MM.1S (cell line): Measurements from ENCODE around the gene CPNE2.

Source experiments
- DNase-seq: peaks from one replicate; pipeline ENCODE4 v3.0.0-alpha.2; 2015
- H2AFZ ChIP-seq: fragments of 300-600 bp; sonication (generic); 2 replicates; pipeline ENCODE4 v1.6.0; 2016; ENCODE audit warnings: antibody characterized with exemption, low read length
- H3F3A ChIP-seq: fragments of 300-600 bp; sonication (generic); 2 replicates; pipeline ENCODE4 v1.6.1; 2016; ENCODE audit warnings: mild to moderate bottlenecking, antibody characterized with exemption, low read length, moderate library complexity, mixed read lengths; ENCODE audit not compliant: insufficient read depth
- H3K27ac ChIP-seq: fragments of 300-600 bp; sonication (generic); 2 replicates; pipeline ENCODE4 v1.5.1; 2016; ENCODE audit warnings: mild to moderate bottlenecking, low read length
- H3K27me3 ChIP-seq: fragments of 300-600 bp; sonication (generic); replicated peaks from 2 replicates; pipeline ENCODE4 v1.6.0; 2016; ENCODE audit warnings: low read length; ENCODE audit not compliant: insufficient read depth
- H3K36me3 ChIP-seq: fragments of 300-600 bp; sonication (generic); replicated peaks from 2 replicates; pipeline ENCODE4 v1.6.1; 2016; ENCODE audit warnings: mild to moderate bottlenecking, low read length, mixed read lengths; ENCODE audit not compliant: insufficient read depth
- H3K4me1 ChIP-seq: fragments of 300-600 bp; sonication (generic); 2 replicates; pipeline ENCODE4 v1.6.1; 2016; ENCODE audit warnings: low read length, mixed read lengths
- H3K4me2 ChIP-seq: fragments of 300-600 bp; sonication (generic); 2 replicates; pipeline ENCODE4 v1.6.0; 2016; ENCODE audit warnings: low read depth, low read length
- H3K4me3 ChIP-seq: fragments of 300-600 bp; sonication (generic); 2 replicates; pipeline ENCODE4 v1.5.1; 2016; ENCODE audit warnings: low read length, mixed read lengths
- H3K79me2 ChIP-seq: fragments of 300-600 bp; sonication (generic); 2 replicates; pipeline ENCODE4 v1.6.1; 2016; ENCODE audit warnings: mixed run types, low read length, mixed read lengths
- H3K9ac ChIP-seq: fragments of 300-600 bp; sonication (generic); 2 replicates; pipeline ENCODE4 v1.6.1; 2016; ENCODE audit warnings: low read length, mixed read lengths
- H3K9me2 ChIP-seq: fragments of 300-600 bp; sonication (generic); replicated peaks from 2 replicates; pipeline ENCODE4 v1.6.1; 2016; ENCODE audit warnings: mild to moderate bottlenecking, low read length, mixed read lengths; ENCODE audit not compliant: insufficient read depth
- H3K9me3 ChIP-seq: fragments of 300-600 bp; sonication (generic); replicated peaks from 2 replicates; pipeline ENCODE4 v1.6.1; 2016; ENCODE audit warnings: mild to moderate bottlenecking, low read length, mixed read lengths; ENCODE audit not compliant: insufficient read depth
- H4K20me1 ChIP-seq: fragments of 300-600 bp; sonication (generic); 2 replicates; pipeline ENCODE4 v1.6.1; 2016; ENCODE audit warnings: mild to moderate bottlenecking, low read length, moderate library complexity, mixed read lengths; ENCODE audit not compliant: insufficient read depth
- CTCF ChIP-seq: fragments of 300-600 bp; sonication (generic); IDR thresholded peaks from 2 replicates; pipeline ENCODE4 v1.5.1; 2016; ENCODE audit warnings: antibody characterized with exemption, low read length, mixed read lengths
- EZH2 ChIP-seq: fragments of 300-600 bp; sonication (generic); optimal IDR thresholded peaks from 2 replicates; pipeline ENCODE3; 2017; ENCODE audit warnings: low read depth, mild to moderate bottlenecking, antibody characterized with exemption, low read length, mixed read lengths
- EZH2phosphoT487 ChIP-seq: fragments of 300-600 bp; sonication (generic); IDR thresholded peaks from 2 replicates; pipeline ENCODE4 v1.6.1; 2018; ENCODE audit warnings: antibody characterized with exemption, low read length

The CPNE2 gene

GRCh38 chr16:57169327-57169726 lies 76.9 kb downstream of the CPNE2 start:
- no peaks in the 10 kb centered on the region for H4K20me1 ChIP-seq
- no peaks in the 10 kb centered on the region for H3K4me1 ChIP-seq
- no peak overlapping the region for H3K27ac ChIP-seq
- no peaks in the 10 kb centered on the region for H3K9me2 ChIP-seq
- TF ChIP-seq CTCF (no peak), EZH2phosphoT487 (no peak), EZH2 (no peak)
- no peak for DNase-seq
- no peak overlapping the region for H2AFZ ChIP-seq
- H3K4me3 ChIP-seq: no peak overlapping the region
- no peaks in the 10 kb centered on the region for H3K9me3 ChIP-seq
- no peaks in the 10 kb centered on the region for H3K79me2 ChIP-seq
- H3K27me3 ChIP-seq: no peaks in the 10 kb centered on the region
- H3K36me3 ChIP-seq: peaks cover 9% of the 10 kb centered on the region
- no peaks in the 10 kb centered on the region; the same call in 1 of the 2 replicates for H3F3A ChIP-seq
- H3K4me2 ChIP-seq: no peak overlapping the region
- no peak overlapping the region for H3K9ac ChIP-seq

GRCh38 chr16:57172721-57173290 lies 80.4 kb downstream of the CPNE2 start:
- Histone ChIP-seq H3K27me3 (no peaks in the 10 kb centered on the region), H3F3A (no peaks in the 10 kb centered on the region; the same call in 1 of the 2 replicates), H3K4me3 (no peak overlapping the region), H3K4me1 (no peaks in the 10 kb centered on the region), H3K9me2 (no peaks in the 10 kb centered on the region), H3K9me3 (no peaks in the 10 kb centered on the region), H3K9ac (no peak overlapping the region), H3K36me3 (no peaks in the 10 kb centered on the region; the same call in 1 of the 2 replicates), H3K27ac (no peak overlapping the region), H4K20me1 (no peaks in the 10 kb centered on the region), H2AFZ (no peak overlapping the region), H3K79me2 (no peaks in the 10 kb centered on the region; the same call in 1 of the 2 replicates), H3K4me2 (no peak overlapping the region)
- TF ChIP-seq CTCF (no peak), EZH2 (no peak)
- no peak for DNase-seq

- no peak overlapping the region for H3K9ac ChIP-seq
- H3K27ac ChIP-seq: no peak overlapping the region
- H3F3A ChIP-seq: no peaks in the 10 kb centered on the region
- H3K4me3 ChIP-seq: no peak overlapping the region
- H3K79me2 ChIP-seq: peaks cover 19% of the 10 kb centered on the region
- H3K27me3 ChIP-seq: no peaks in the 10 kb centered on the region
- no peaks in the 10 kb centered on the region for H3K4me1 ChIP-seq
- no peaks in the 10 kb centered on the region for H3K9me3 ChIP-seq
- no peaks in the 10 kb centered on the region for H3K9me2 ChIP-seq
- no peaks in the 10 kb centered on the region; the same call in 1 of the 2 replicates for H3K36me3 ChIP-seq
- TF ChIP-seq CTCF: no peak
- no peak for TF ChIP-seq EZH2phosphoT487
- TF ChIP-seq EZH2: no peak
- H4K20me1 ChIP-seq: no peaks in the 10 kb centered on the region
- no peak overlapping the region for H2AFZ ChIP-seq
- DNase-seq: no peak
- no peak overlapping the region for H3K4me2 ChIP-seq
Observed at GRCh38 chr16:57175896-57176295, 83.5 kb downstream of the CPNE2 start.
